Pancreas (tissue), 10 donors: ENCODE measurements around the gene FAM163B. TPM values are rescaled to one million over a fixed set of nuclear protein-coding genes. Genes with fewer than 3 reads are reported as not detected.

ENCODE experiments used
- ATAC-seq, 4 donors: fragments of 200-7000 bp; cut with Tn5 transposase; one replicate each; pipeline versions ENCODE4 v1.8.0 to v1.9.1; 2020; ENCODE audit warnings: mild to moderate bottlenecking in 4 of 4, moderate library complexity in 4 of 4
- DNase-seq, 6 donors: peaks; one replicate each; pipeline ENCODE4 v3.0.0-alpha.2; 2020
- FAIRE-seq: peaks from 2 replicates; lab custom pipeline; 2012; peaks lifted over from hg19 to GRCh38; lab: Jason Lieb, UNC
- H3K27ac ChIP-seq, 4 donors: fragments of 200-600 bp; sonication (generic); 1 replicate in 3 of 4; 2 replicates in 1 of 4; pipeline versions ENCODE4 v1.5.0 to v1.8.0; 2020
- H3K27me3 ChIP-seq, 4 donors: fragments of 200-600 bp; one replicate each; pipeline ENCODE4 v1.8.0; 2021
- H3K36me3 ChIP-seq, 3 donors: fragments of 200-600 bp; sonication (generic) in 1 of 3; one replicate each; pipeline versions ENCODE4 v1.5.0 to v1.8.0; 2020 to 2021
- H3K4me1 ChIP-seq, 3 donors: fragments of 200-600 bp; one replicate each; pipeline ENCODE4 v1.8.0; 2021
- H3K4me3 ChIP-seq, 4 donors: fragments of 200-600 bp; sonication (generic) in 2 of 4; one replicate each; pipeline versions ENCODE4 v1.5.0 to v1.8.0; 2020 to 2021
- H3K9me3 ChIP-seq, 4 donors: fragments of 200-600 bp; one replicate each; pipeline ENCODE4 v1.8.0; 2021
- WGBS, 2 donors: extraction: QIAGEN DNeasy Blood & Tissue Kit; methylation state at CpG; one replicate each; pipeline ENCODE4 v1.1.7; 2013; 5-methylcytosine and 5-hydroxymethylcytosine counted together
- intact Hi-C, 3 donors: fragments of 100-400 bp; cut with DNase I; formaldehyde crosslinking; loops; one replicate each; pipeline versions ENCODE4 v1.11.1 to v1.14.2; 2022
- polyA plus RNA-seq, 2 donors: library from polyadenylated mRNA; stranded (reverse); fragments of 200-250 nt; gene quantifications; one replicate each; pipeline ENCODE4 v1.2.3, GENCODE V29; 2013
- total RNA-seq, 6 donors: library from RNA; stranded (reverse); fragmentation: NEBNext Ultra II Directional in 4 of 6; extraction: Animal tissue kit (Norgen Biotek cat#: 25700) in 4 of 6; gene quantifications; one replicate each; pipeline versions ENCODE4 v1.2.1 to v1.2.4, GENCODE V29; 2021 to 2023
- TF ChIP-seq, protein P1 (sequence below), 4 donors: fragments of 200-600 bp; sonication (generic) in 3 of 4; IDR thresholded peaks; one replicate each; pipeline versions ENCODE4 v1.5.0 to v1.8.0; 2021; ENCODE audit warnings: antibody characterized with exemption in 4 of 4
- donor health status: healthy with polysubstance abuse.
- donor health status: DM: no; HTN: no; CAD: no; lungs with moderate emphysema.
- donor health status: DM: no; HTN: no; CAD: no.
- donor health status: control.
- donor health status: control.
- donor health status: Bipolar disorder and iron deficiency.
- donor health status: DM: yes; HTN: yes; CAD: no.
- donor health status: DM: no; HTN: no; CAD: no.
- donor health status: DM: no; HTN: no; CAD: no.
- donor health status: DM: yes; HTN: yes; CAD: no.

FAM163B gene
- total and polyA plus RNA-seq, 8 donors = not detected

DNA sequence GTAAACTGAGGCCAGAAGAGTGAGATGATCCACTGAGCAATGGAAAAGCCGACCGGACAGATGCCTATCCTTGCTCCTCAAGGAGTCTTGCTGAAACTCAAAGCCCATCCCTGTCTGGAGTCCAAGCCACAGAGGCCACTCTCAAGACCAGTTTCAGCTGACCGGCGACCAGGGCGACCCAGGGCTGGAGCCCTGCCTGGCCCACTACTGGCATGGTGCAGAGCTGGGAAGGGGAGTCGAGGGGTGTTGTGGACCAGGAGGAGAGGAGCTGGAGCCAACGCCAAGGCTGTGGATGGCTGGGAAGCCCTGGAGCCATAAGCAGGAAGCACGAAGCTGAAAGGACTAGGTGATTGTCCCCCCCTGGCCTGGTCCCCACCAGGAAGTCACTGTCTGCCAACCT lies 22.1 kb downstream of the FAM163B start:
- Histone ChIP-seq H3K4me1 (no peaks in the 10 kb centered on the region), H3K27ac (no peak overlapping the region), H3K4me3 (no peak overlapping the region), H3K36me3 (no peaks in the 10 kb centered on the region), H3K27me3 (peaks cover 0 to 7% (median 0%) of the 10 kb centered on the region in 4 donors), H3K9me3 (no peaks in the 10 kb centered on the region)
- intact Hi-C loops = no loop called here
- peak in 1 of 6 donors; percentile 45 for DNase-seq
- no peak for FAIRE-seq
- ATAC-seq = no peak
- WGBS, 2 donors = 65% methylated on average over 8 of the region's 8 CpGs
- TF ChIP-seq, protein P1, sequence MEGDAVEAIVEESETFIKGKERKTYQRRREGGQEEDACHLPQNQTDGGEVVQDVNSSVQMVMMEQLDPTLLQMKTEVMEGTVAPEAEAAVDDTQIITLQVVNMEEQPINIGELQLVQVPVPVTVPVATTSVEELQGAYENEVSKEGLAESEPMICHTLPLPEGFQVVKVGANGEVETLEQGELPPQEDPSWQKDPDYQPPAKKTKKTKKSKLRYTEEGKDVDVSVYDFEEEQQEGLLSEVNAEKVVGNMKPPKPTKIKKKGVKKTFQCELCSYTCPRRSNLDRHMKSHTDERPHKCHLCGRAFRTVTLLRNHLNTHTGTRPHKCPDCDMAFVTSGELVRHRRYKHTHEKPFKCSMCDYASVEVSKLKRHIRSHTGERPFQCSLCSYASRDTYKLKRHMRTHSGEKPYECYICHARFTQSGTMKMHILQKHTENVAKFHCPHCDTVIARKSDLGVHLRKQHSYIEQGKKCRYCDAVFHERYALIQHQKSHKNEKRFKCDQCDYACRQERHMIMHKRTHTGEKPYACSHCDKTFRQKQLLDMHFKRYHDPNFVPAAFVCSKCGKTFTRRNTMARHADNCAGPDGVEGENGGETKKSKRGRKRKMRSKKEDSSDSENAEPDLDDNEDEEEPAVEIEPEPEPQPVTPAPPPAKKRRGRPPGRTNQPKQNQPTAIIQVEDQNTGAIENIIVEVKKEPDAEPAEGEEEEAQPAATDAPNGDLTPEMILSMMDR (IDR thresholded peaks at IDR 0.05) = no peak

DNA sequence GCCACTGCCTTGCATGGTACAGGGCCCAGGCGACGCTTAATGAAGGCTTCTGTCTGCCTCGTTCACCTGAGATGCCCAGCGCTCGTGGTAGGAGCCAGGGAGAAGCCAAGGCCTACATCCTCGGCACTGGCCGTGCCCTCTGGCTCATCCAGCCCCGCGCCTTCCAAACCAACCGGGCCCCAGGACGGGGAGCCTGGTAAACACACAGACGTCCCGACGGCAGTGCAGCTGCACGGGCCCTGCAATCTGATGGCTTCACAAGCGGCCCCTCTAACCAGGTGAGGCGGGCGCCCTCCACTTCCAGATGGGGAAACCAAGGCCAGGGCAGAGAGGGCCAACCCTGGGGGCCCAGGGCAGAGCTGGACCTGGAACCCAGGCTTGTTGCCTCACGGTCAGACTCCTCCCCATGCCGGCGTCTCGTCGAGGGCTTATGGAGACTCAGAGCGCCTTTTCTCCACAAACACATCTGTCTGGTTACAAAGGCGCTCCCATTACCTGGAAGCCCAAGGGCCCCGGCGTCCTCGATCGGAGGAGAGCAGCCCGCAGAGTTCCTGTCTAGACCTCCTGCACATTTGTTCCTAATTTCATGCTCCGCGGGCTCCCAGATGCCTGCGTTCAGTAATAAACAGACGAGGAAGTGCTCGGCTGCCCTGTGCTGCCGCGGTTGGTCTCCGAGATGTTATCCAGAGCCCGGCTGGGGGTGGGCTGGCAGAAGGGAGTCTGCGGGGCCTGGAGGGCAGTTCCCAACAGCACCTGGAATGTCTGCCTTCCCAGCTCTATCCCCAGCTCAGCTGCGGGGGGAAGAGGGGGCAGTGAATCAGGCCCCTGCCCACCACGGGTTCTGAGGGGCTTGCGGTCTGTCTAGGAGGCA lies 23.5 kb downstream of the FAM163B start:
- FAIRE-seq = no peak
- Histone ChIP-seq H3K4me3 (no peak overlapping the region), H3K27me3 (peaks cover 0 to 7% (median 0%) of the 10 kb centered on the region in 4 donors), H3K36me3 (no peaks in the 10 kb centered on the region), H3K4me1 (no peaks in the 10 kb centered on the region), H3K9me3 (no peaks in the 10 kb centered on the region), H3K27ac (no peak overlapping the region)
- TF ChIP-seq, protein P1 (IDR thresholded peaks at IDR 0.05) = no peak
- DNase-seq = peak in 1 of 6 donors; percentile 70
- ATAC-seq = peak in 1 of 4 donors; percentile 9
- intact Hi-C loops = no loop called here
- 22 to 28% methylated on average over 43 of the region's 43 CpGs for WGBS, 2 donors

DNA sequence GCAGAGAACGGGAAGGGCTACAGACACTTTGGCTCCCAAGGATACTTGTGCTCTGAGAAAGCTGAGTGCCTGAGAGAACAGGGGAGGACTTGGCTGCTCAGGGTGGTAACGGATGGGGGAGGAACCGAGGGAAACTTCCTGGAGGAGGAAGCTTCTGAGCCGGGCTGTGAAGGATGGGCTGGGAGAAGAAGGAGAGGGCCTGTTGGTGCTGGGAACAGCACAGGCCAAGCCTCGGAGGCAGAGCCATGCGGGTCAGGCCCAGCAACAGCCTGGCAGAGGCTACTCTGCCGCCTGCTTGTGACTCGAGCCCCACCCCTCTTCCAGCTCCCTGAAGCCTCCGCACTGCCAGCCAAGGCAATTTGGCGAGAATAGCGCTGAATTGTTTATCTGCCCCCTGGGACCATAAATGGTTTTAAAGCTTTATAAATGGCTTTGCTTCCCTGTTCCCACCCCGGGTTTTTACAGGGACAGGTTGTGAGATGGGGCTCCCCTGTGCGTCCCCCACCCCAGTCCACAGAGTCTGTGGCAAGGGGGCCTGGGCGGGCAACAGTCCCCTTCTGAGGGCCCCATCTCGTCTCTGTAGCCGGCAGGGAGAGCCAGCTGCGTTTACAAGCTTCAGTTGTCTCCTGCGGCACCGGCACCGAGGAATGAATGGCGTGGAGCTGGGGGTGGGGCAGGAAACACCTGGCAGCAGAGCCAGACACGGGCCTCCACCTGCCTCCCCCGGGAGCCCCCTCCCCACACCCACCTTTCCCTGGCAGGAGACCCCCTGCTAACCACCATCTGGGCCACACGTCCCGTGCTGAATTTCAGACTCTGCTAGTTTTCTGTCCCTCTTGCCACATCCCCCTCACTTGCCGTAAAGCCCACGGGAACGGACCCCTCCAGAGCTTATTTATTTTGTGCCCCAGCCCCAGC lies 24.4 kb downstream of the FAM163B start:
- H3K4me3 ChIP-seq = no peak overlapping the region
- DNase-seq (peak in 1 of 6 donors; percentile 59), ATAC-seq (peak in 2 of 4 donors; percentile 15 to 16), FAIRE-seq (no peak)
- H3K36me3 ChIP-seq = no peaks in the 10 kb centered on the region
- intact Hi-C loops = no loop called here
- TF ChIP-seq, protein P1 (IDR thresholded peaks at IDR 0.05) = no peak
- H3K27me3 ChIP-seq = peaks cover 0 to 7% (median 0%) of the 10 kb centered on the region in 4 donors
- H3K9me3 ChIP-seq = no peaks in the 10 kb centered on the region
- no peak overlapping the region for H3K27ac ChIP-seq
- H3K4me1 ChIP-seq = no peaks in the 10 kb centered on the region
- WGBS, 2 donors = 20 to 21% methylated on average over 28 of the region's 28 CpGs

DNA sequence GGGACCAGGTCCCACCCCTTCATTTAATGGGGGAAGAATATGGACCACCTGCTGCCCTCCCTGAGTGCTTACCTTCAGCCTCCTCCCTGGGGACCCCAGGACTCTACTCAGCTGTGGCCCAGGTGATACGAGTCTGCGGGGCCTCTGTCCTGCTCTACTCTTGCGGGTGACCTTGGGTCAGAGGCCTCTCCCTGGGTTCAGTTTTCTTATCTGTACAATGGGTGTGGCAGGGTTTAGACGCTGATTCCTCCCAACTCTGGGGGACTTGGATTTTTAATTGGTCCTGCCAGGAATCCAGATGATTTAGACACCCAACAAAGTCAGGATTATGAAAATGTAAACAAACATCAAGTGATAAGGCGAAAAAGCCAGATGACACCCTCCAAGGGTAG lies 25.0 kb downstream of the FAM163B start:
- intact Hi-C loops = no loop called here
- TF ChIP-seq, protein P1 (IDR thresholded peaks at IDR 0.05) = no peak
- H3K27me3 ChIP-seq = peaks cover 0 to 7% (median 0%) of the 10 kb centered on the region in 4 donors
- DNase-seq = peak in 1 of 6 donors; percentile 14
- no peak for ATAC-seq
- H3K4me3 ChIP-seq = no peak overlapping the region
- H3K36me3 ChIP-seq = no peaks in the 10 kb centered on the region
- no peaks in the 10 kb centered on the region for H3K4me1 ChIP-seq
- H3K9me3 ChIP-seq = no peaks in the 10 kb centered on the region
- FAIRE-seq = no peak
- 32 to 37% methylated on average over 5 of the region's 5 CpGs for WGBS, 2 donors
- H3K27ac ChIP-seq = no peak overlapping the region
